GM18858 (cell line): ENCODE measurements around the gene PUM1.
"Not testable (repeated sequence)": the region's sequence is repeated elsewhere in the genome, so short reads cannot be mapped to it uniquely, and the experiment has no call there.

Source experiments
- ATAC-seq: cut with Tn5 transposase; IDR thresholded peaks from one replicate; pipeline ENCODE4 v1.9.1; 2021; ENCODE audit not compliant: unreplicated experiment

The PUM1 gene

GRCh38 chr1:30966690-30967369, 98.7 kb downstream of the PUM1 start:
- ATAC-seq = no peak

- no peak for ATAC-seq
These were observed 99.5 kb downstream of the PUM1 start for GRCh38 chr1:30965924-30966599.

- ATAC-seq = no peak
These were observed 100.8 kb downstream of the PUM1 start for GRCh38 chr1:30964706-30965105.

- no peak for ATAC-seq
These were observed 102.7 kb downstream of the PUM1 start for GRCh38 chr1:30962609-30963508.

GRCh38 chr1:30957560-30958222, 107.8 kb downstream of the PUM1 start:
- ATAC-seq = no peak

GRCh38 chr1:30955448-30956015, 110.0 kb downstream of the PUM1 start:
- ATAC-seq = no peak

- ATAC-seq = no peak
These were observed 111.8 kb downstream of the PUM1 start for GRCh38 chr1:30953685-30954084.

GRCh38 chr1:30952098-30952497, 113.4 kb downstream of the PUM1 start:
- no peak for ATAC-seq

GRCh38 chr1:30950700-30951099, 114.8 kb downstream of the PUM1 start:
- no peak for ATAC-seq

GRCh38 chr1:30950053-30950452, 115.5 kb downstream of the PUM1 start:
- ATAC-seq = no peak

- ATAC-seq = not testable (repeated sequence)
These were observed 116.1 kb downstream of the PUM1 start for GRCh38 chr1:30949487-30949838.

GRCh38 chr1:30948813-30949486, 116.6 kb downstream of the PUM1 start:
- not testable (repeated sequence) for ATAC-seq

- no peak for ATAC-seq
These were observed 117.2 kb downstream of the PUM1 start for GRCh38 chr1:30948278-30948677.

- no peak for ATAC-seq
These were observed 118.3 kb downstream of the PUM1 start for GRCh38 chr1:30947212-30947611.

GRCh38 chr1:30942326-30942963, 123.1 kb downstream of the PUM1 start:
- ATAC-seq = no peak

GRCh38 chr1:30940541-30940940, 125.0 kb downstream of the PUM1 start:
- no peak for ATAC-seq

- ATAC-seq = no peak
These were observed 128.9 kb downstream of the PUM1 start for GRCh38 chr1:30936541-30937171.

- not testable (repeated sequence) for ATAC-seq
These were observed 129.8 kb downstream of the PUM1 start for GRCh38 chr1:30935758-30936157.

- ATAC-seq = no peak
These were observed 130.9 kb downstream of the PUM1 start for GRCh38 chr1:30934613-30935012.
